LNCAP (cell line): ENCODE measurements around the gene CDC42SE1.

Experiments
- TF ChIP-seq, protein P1 (sequence below): fragments of 450-650 bp; IDR thresholded peaks from 2 replicates; pipeline ENCODE4 v1.5.1; 2017; ENCODE audit warnings: mild to moderate bottlenecking

Gene CDC42SE1

DNA sequence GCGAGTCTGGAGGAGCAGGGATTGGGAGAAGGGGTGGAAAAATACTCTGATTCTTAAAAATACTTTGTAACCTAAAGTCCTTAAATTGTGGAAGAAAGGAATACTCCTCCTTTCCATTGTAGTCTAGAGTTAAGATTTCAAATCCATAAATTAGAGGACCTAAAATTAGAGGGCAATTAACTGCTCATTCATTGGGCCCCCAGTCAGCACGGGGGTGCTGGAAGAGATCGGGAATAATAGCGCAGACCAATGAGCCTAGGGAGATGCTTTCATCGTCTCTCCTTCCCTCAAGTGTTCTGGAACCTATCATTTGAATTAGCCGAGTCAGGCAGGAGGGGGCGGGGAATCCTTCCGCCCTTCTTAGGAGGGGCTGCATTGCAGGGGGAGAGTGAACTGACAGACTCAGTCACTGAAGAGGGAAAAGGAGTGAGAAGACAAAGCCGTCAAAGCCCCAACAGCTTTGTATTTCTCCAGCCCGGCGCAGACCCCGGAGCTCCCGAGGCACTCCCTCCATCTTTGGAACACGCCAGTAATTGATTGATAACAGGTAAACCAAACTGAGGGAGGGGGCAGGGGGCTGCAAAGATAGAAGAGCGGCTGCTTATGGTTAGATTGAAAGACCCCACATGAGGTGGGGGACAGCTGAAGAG lies 710 bp upstream of the CDC42SE1 start, which contains the start of gene MLLT11:
TSS of gene MLLT11 (plus strand) at position 391 of the 650 bp plus-strand sequence. CDS start 6,828 bp downstream, outside the sequence.
- TF ChIP-seq, protein P1, sequence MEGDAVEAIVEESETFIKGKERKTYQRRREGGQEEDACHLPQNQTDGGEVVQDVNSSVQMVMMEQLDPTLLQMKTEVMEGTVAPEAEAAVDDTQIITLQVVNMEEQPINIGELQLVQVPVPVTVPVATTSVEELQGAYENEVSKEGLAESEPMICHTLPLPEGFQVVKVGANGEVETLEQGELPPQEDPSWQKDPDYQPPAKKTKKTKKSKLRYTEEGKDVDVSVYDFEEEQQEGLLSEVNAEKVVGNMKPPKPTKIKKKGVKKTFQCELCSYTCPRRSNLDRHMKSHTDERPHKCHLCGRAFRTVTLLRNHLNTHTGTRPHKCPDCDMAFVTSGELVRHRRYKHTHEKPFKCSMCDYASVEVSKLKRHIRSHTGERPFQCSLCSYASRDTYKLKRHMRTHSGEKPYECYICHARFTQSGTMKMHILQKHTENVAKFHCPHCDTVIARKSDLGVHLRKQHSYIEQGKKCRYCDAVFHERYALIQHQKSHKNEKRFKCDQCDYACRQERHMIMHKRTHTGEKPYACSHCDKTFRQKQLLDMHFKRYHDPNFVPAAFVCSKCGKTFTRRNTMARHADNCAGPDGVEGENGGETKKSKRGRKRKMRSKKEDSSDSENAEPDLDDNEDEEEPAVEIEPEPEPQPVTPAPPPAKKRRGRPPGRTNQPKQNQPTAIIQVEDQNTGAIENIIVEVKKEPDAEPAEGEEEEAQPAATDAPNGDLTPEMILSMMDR, result no peak

DNA sequence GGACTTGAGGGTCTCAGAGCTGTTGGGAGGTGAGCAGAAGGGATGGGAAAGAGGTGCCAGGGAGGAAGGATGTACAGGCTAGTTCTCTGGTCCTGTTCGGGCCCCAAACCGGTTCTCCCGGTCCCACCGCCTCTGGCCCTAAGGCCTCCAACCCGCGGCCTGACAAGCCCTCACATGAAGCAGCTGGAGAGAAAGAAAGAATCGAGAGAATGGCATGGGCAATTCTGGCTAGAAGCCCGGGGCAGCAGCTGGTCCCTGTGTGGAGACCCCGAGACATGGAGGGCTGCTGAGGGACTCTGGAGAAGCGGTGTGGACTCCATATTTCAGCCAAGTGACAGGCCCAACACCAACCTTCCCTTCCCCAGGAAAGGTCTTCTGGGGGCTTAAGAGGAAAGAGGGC lies 730 bp downstream of the CDC42SE1 start:
- TF ChIP-seq, protein P1, result no peak

DNA sequence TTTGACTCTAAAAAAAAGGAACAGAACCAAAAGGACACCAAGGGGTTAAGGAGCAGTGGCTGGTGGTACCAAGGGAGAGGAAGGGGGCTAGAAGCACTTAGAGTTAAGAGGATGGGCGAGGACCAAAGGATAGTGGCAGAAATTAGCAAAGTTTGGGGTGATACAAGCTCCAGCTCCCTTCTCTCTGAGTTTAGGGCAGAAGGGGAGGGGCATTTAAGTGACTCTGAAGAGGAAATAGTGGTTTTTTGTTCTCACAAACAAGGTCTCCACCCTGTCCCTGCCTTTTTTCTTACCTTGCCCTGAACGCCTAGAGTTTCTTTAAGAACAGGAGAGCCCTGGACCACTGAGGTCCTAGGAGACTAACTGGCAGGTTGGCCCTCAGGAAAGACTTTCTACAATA lies 3.3 kb downstream of the CDC42SE1 start:
- TF ChIP-seq, protein P1, result no peak

DNA sequence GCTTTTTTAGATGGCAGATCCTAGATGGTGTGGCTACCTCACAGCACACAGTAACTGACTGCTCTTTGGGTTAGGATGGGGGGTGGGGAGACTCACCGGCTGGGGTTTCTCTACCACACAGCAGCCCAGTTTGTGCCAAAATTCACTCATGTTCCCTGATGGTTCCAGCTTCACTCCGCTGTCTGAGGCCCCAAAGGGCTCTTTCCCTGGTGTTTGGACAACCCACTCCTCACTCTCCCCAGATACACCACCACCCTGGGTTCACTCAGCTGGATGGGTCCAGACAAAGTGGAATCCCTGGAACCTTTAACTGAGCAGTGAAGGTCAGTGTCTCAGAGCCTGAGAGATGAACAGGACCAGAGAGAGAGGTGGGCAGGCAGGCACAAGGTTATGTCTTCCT lies 3.8 kb downstream of the CDC42SE1 start:
- TF ChIP-seq, protein P1, result no peak

DNA sequence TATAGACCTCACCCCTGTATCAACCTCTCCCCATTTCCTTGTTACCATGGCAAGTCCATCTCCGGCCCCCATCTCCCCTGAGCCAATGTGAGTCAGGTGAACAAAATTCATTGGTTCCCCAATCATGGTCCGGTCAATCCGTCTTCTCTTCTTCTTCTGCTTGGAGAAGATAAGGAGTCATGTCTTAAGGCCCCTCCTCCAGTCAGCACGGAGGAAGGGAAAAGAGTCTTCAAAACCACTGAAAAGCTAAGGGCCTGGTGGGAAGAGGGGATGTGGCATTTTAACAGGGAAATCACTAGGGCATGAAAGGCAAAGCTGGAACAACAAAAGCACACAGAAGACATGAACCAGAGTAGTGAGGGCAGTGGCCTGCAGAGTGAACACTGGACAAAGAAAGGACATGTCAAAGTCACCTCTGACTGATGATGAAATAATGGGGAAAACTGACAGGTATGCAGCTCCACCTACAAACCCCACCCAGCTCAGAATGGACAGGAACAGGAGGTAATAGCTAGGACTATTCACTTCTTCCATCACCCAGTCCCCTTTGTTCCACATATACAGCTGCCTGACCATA lies 4.4 kb downstream of the CDC42SE1 start:
- TF ChIP-seq, protein P1, result no peak

DNA sequence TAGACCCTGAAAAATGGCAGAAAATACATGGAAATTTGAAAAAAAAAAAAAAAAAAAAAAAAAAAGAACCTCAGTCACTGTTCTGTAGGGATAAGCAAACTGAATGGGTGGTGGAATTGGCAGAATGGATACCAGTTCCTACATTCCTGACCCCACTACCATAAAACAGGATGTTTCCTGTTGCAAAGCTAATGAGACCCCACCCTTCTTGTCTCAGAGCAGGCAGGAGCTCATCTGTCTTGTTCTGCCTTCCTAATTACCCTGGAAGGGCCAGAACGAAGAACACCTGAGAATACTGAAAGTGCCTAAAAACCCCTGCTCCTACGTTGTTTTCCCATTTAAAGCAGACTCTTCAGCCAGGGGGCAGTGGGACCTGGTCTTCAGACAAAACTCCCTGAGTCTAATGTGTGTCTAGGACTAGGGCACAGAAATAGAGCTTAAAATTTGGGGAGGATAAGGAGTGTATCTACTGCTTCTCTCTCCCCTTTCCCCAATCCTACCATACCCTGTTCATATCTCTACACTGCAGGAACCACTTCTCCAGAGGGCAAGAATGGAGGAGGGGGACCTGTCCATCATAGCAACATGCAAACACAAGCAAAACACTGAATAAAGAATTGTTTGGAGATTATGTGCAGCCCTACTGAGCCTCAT lies 7.9 kb downstream of the CDC42SE1 start:
- TF ChIP-seq, protein P1, result no peak

DNA sequence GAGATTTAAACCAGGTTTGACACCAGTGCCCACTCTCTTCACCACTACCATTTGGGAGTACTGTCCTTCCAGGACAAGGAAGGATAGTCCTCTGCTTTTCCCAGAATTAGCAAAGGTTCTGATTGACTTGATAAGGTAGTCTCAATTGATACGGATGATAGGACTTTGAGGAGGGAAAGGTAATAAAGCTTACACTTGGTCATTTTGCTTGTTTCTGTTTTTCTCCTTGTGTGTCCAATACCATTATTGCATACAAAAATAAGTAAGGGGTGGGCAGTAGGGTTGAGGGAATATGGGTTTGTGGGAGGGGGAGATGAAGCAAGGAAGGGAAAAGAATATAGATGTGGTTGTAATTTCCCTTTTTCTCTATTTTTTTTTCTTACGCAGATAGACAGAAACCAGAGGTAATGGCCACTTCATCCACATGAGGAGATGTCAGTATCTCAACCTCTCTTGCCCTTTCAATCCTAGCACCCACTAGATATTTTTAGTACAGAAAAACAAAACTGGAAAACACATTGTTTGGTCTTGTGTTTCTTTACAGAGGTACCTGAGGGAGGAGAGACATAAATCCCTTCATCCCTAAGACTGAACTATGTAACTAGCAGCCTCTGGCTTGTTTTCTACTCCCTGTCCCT lies 9.3 kb downstream of the CDC42SE1 start:
- TF ChIP-seq, protein P1, result no peak
